SK-N-SH treated with all-trans-retinoic acid at 6 μM for 48 hours (cell line): ENCODE measurements around the gene CD151.

Experiments used
- ATAC-seq: fragments of 200-7000 bp; cut with Tn5 transposase; 3 replicates; pipeline ENCODE4 v1.9.1; 2020; ENCODE audit warnings: mild to moderate bottlenecking, moderate library complexity
- ARNTL ChIP-seq: fragments of 450-650 bp; formaldehyde crosslinking; IDR thresholded peaks from 2 replicates; pipeline ENCODE4 v1.5.0; 2020; ENCODE audit warnings: low read depth, mild to moderate bottlenecking, moderate library complexity, borderline replicate concordance
- BACH2 ChIP-seq: fragments of 250-450 bp; sonication (Bioruptor Pico); IDR thresholded peaks from 2 replicates; pipeline ENCODE4 v1.9.0; 2021; ENCODE audit warnings: mild to moderate bottlenecking, borderline replicate concordance
- CREB5 ChIP-seq: fragments of 250-450 bp; sonication (Bioruptor Pico); IDR thresholded peaks from 2 replicates; pipeline ENCODE4 v1.5.1; 2020; ENCODE audit warnings: low read depth, mild to moderate bottlenecking, moderate library complexity
- CSDC2 ChIP-seq: fragments of 250-450 bp; sonication (Bioruptor Pico); IDR thresholded peaks from 2 replicates; pipeline ENCODE4 v1.5.0; 2020; ENCODE audit warnings: mild to moderate bottlenecking, moderate library complexity
- CSRNP3 ChIP-seq: fragments of 250-450 bp; sonication (Bioruptor Pico); IDR thresholded peaks from 2 replicates; pipeline ENCODE4 v1.5.1; 2021; ENCODE audit warnings: mild to moderate bottlenecking, moderate library complexity
- ESRRG ChIP-seq: fragments of 250-450 bp; sonication (Bioruptor Pico); IDR thresholded peaks from 2 replicates; pipeline ENCODE4 v1.6.1; 2021; ENCODE audit warnings: mild to moderate bottlenecking
- GLIS3 ChIP-seq: fragments of 250-450 bp; sonication (Bioruptor Pico); IDR thresholded peaks from 2 replicates; pipeline ENCODE4 v1.5.0; 2020; ENCODE audit warnings: mild to moderate bottlenecking, moderate library complexity
- ISL1 ChIP-seq: fragments of 250-450 bp; sonication (Bioruptor Pico); IDR thresholded peaks from 2 replicates; pipeline ENCODE4 v2.1.2; 2022; ENCODE audit warnings: mild to moderate bottlenecking, moderate library complexity
- OSR1 ChIP-seq: fragments of 250-450 bp; sonication (Bioruptor Pico); IDR thresholded peaks from 2 replicates; pipeline ENCODE4 v1.8.0; 2022; ENCODE audit warnings: moderate library complexity, mild to moderate bottlenecking, inconsistent platforms
- POU6F1 ChIP-seq: fragments of 250-450 bp; sonication (Bioruptor Pico); IDR thresholded peaks from 2 replicates; pipeline ENCODE4 v1.8.0; 2021; ENCODE audit warnings: low read depth, mild to moderate bottlenecking, moderate library complexity, borderline replicate concordance
- PPARA ChIP-seq: fragments of 250-450 bp; sonication (Bioruptor Pico); IDR thresholded peaks from 2 replicates; pipeline ENCODE4 v1.5.0; 2020; ENCODE audit warnings: mild to moderate bottlenecking, borderline replicate concordance
- RARB ChIP-seq: fragments of 250-450 bp; sonication (Bioruptor Pico); IDR thresholded peaks from 2 replicates; pipeline ENCODE4 v1.8.0; 2021; ENCODE audit warnings: mild to moderate bottlenecking, moderate library complexity
- SNAI2 ChIP-seq: fragments of 250-450 bp; sonication (Bioruptor Pico); IDR thresholded peaks from 2 replicates; pipeline ENCODE4 v1.5.0; 2020; ENCODE audit warnings: mild to moderate bottlenecking, moderate library complexity
- TCF4 ChIP-seq: fragments of 250-450 bp; sonication (Bioruptor Pico); IDR thresholded peaks from 2 replicates; pipeline ENCODE4 v1.8.0; 2021; ENCODE audit warnings: mild to moderate bottlenecking, moderate library complexity, borderline replicate concordance
- TOX ChIP-seq: fragments of 250-450 bp; sonication (Bioruptor Pico); IDR thresholded peaks from 2 replicates; pipeline ENCODE4 v1.8.0; 2021; ENCODE audit warnings: mild to moderate bottlenecking, moderate library complexity, borderline replicate concordance
- ZC3H10 ChIP-seq: fragments of 250-450 bp; sonication (Bioruptor Pico); IDR thresholded peaks from 2 replicates; pipeline ENCODE4 v1.5.1; 2021; ENCODE audit warnings: mild to moderate bottlenecking, moderate library complexity
- ZFP30 ChIP-seq: fragments of 450-650 bp; formaldehyde crosslinking; IDR thresholded peaks from 2 replicates; pipeline ENCODE4 v1.5.0; 2022; ENCODE audit warnings: mild to moderate bottlenecking, moderate library complexity
- ZNF565 ChIP-seq: fragments of 450-650 bp; formaldehyde crosslinking; conservative IDR thresholded peaks from 2 replicates; pipeline ENCODE4 v1.5.0; 2020; ENCODE audit warnings: low read depth, mild to moderate bottlenecking, moderate library complexity
- ZNF8 ChIP-seq: fragments of 450-650 bp; formaldehyde crosslinking; IDR thresholded peaks from 2 replicates; pipeline ENCODE4 v1.5.0; 2020; ENCODE audit warnings: mild to moderate bottlenecking, moderate library complexity
- TF ChIP-seq, protein P1 (sequence below): fragments of 250-450 bp; sonication (Bioruptor Pico); IDR thresholded peaks from 2 replicates; pipeline ENCODE4 v1.8.0; 2020; ENCODE audit warnings: mild to moderate bottlenecking, moderate library complexity, borderline replicate concordance
- TF ChIP-seq, protein P2 (sequence below): fragments of 250-450 bp; sonication (Bioruptor Pico); IDR thresholded peaks from 2 replicates; pipeline ENCODE4 v1.5.0; 2020; ENCODE audit warnings: mild to moderate bottlenecking, moderate library complexity

Gene CD151

DNA sequence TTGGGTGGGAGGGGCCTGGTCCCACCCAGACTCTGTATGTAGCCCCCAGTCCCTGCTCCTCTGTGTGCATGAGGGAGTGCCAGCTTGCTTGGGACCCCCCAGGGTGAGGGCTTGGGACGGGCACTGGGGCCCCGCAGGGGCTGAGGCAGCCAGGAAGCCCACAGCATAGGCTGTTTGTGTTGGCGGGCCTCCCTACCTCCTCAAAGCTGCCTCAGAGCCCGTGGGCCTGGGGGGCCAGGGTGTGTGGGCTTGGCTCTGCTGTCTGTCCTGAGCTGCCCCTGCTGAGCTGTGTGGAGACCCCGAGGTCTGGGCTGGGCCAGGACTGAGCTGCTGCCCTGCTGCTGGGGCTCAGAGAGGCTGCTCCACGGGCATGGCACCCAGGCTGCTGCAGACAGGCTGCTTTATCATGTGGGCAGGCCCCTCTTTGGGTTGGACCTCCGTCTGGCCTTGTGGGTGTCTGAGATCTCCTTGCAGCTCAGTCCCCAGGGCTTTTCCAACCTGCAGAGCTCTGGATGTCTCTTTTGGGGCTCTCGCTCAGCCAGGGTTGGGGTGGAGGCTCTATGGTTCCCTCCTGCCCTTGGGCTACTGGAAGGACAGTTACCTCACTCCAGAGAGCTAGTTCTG lies 13.2 kb downstream of the CD151 start:
- no peak for ATAC-seq
- TF ChIP-seq OSR1 (CRISPR knock-in tag) (no peak), CSRNP3 (CRISPR knock-in tag) (no peak), GLIS3 (CRISPR knock-in tag) (no peak), ZC3H10 (CRISPR knock-in tag) (no peak), TCF4 (CRISPR knock-in tag) (no peak), TOX (CRISPR knock-in tag) (no peak), ARNTL (no peak), POU6F1 (CRISPR knock-in tag) (no peak), ESRRG (CRISPR knock-in tag) (no peak), ISL1 (CRISPR knock-in tag) (no peak), RARB (no peak), SNAI2 (CRISPR knock-in tag) (no peak), ZFP30 (no peak), CSDC2 (no peak), ZNF8 (no peak), ZNF565 (CRISPR knock-in tag) (no peak)
- TF ChIP-seq, protein P1, sequence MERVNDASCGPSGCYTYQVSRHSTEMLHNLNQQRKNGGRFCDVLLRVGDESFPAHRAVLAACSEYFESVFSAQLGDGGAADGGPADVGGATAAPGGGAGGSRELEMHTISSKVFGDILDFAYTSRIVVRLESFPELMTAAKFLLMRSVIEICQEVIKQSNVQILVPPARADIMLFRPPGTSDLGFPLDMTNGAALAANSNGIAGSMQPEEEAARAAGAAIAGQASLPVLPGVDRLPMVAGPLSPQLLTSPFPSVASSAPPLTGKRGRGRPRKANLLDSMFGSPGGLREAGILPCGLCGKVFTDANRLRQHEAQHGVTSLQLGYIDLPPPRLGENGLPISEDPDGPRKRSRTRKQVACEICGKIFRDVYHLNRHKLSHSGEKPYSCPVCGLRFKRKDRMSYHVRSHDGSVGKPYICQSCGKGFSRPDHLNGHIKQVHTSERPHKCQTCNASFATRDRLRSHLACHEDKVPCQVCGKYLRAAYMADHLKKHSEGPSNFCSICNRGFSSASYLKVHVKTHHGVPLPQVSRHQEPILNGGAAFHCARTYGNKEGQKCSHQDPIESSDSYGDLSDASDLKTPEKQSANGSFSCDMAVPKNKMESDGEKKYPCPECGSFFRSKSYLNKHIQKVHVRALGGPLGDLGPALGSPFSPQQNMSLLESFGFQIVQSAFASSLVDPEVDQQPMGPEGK, result no peak
- TF ChIP-seq, protein P2, sequence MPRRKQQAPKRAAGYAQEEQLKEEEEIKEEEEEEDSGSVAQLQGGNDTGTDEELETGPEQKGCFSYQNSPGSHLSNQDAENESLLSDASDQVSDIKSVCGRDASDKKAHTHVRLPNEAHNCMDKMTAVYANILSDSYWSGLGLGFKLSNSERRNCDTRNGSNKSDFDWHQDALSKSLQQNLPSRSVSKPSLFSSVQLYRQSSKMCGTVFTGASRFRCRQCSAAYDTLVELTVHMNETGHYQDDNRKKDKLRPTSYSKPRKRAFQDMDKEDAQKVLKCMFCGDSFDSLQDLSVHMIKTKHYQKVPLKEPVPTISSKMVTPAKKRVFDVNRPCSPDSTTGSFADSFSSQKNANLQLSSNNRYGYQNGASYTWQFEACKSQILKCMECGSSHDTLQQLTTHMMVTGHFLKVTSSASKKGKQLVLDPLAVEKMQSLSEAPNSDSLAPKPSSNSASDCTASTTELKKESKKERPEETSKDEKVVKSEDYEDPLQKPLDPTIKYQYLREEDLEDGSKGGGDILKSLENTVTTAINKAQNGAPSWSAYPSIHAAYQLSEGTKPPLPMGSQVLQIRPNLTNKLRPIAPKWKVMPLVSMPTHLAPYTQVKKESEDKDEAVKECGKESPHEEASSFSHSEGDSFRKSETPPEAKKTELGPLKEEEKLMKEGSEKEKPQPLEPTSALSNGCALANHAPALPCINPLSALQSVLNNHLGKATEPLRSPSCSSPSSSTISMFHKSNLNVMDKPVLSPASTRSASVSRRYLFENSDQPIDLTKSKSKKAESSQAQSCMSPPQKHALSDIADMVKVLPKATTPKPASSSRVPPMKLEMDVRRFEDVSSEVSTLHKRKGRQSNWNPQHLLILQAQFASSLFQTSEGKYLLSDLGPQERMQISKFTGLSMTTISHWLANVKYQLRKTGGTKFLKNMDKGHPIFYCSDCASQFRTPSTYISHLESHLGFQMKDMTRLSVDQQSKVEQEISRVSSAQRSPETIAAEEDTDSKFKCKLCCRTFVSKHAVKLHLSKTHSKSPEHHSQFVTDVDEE, result no peak

DNA sequence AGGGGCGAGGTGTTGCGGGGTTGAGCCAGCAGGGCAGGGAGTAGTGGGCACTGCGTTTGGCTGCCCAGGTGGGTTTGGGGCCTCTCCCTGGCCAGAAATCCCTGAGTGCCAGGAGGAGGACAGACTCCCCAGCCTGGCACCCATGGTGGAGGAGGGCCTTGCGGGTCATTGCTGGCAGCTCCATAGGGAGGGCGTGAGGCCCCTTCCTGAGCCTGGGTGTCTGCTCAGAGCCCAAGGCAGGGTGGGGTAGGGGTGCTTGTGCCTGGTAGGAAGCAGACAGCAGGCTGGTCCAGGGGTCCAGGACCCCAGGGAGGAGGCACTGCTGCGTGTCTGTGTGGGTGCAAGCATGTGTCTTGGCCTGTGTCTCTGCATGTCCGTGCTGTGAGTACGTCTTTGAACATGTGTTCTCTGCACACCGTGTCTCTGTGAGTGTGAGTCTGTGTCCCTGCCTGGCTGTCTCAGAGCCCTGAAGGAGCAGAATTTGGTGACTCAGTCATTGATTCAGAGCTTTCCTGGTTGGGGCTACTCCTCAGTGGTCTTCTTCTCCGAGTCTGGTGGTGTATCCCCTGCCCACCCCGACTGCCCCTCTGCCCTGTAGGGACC lies 13.8 kb downstream of the CD151 start:
- TF ChIP-seq BACH2 (CRISPR knock-in tag) (no peak), CSRNP3 (CRISPR knock-in tag) (no peak), ZC3H10 (CRISPR knock-in tag) (no peak), ZNF565 (CRISPR knock-in tag) (no peak), ISL1 (CRISPR knock-in tag) (no peak), PPARA (CRISPR knock-in tag) (no peak), ZNF8 (no peak), GLIS3 (CRISPR knock-in tag) (no peak), CREB5 (CRISPR knock-in tag) (no peak), POU6F1 (CRISPR knock-in tag) (no peak), ARNTL (no peak), OSR1 (CRISPR knock-in tag) (no peak), TOX (CRISPR knock-in tag) (no peak)
- ATAC-seq, result no peak
